Loucy (cell line): ENCODE measurements around the gene LUC7L.
"Not testable (repeated sequence)": the region's sequence is repeated elsewhere in the genome, so short reads cannot be mapped to it uniquely, and the experiment has no call there.

Source experiments
- EZH2phosphoT487 ChIP-seq: fragments of 200-600 bp; IDR thresholded peaks from 2 replicates; pipeline ENCODE4 v1.6.1; 2018; ENCODE audit warnings: antibody characterized with exemption, mild to moderate bottlenecking, moderate library complexity, borderline replicate concordance
- TF ChIP-seq, protein P1 (sequence below): fragments of 200-600 bp; sonication (generic); conservative IDR thresholded peaks from 2 replicates; pipeline ENCODE4 v1.5.1; 2014; ENCODE audit warnings: mild to moderate bottlenecking, antibody characterized with exemption, low read length

DNA sequence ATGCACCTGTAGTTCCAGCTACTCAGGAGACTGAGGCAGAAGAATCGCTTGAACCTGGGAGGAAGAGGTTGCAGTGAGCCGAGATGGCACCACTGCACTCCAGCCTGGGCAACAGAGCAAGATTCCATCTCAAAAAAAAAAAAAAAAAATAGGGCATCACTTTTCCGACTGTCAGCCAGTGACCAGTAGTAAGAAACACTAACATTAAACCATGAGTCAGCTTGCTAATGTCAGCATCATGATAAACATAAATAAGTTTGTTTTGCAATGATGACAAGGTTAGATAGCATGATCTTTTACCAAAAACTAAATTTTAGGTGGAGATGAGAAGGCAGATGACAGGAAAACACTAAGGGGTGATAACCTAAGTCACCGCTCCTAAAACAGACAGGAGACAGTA, 19.9 kb downstream of the LUC7L start:
- TF ChIP-seq, protein P1, sequence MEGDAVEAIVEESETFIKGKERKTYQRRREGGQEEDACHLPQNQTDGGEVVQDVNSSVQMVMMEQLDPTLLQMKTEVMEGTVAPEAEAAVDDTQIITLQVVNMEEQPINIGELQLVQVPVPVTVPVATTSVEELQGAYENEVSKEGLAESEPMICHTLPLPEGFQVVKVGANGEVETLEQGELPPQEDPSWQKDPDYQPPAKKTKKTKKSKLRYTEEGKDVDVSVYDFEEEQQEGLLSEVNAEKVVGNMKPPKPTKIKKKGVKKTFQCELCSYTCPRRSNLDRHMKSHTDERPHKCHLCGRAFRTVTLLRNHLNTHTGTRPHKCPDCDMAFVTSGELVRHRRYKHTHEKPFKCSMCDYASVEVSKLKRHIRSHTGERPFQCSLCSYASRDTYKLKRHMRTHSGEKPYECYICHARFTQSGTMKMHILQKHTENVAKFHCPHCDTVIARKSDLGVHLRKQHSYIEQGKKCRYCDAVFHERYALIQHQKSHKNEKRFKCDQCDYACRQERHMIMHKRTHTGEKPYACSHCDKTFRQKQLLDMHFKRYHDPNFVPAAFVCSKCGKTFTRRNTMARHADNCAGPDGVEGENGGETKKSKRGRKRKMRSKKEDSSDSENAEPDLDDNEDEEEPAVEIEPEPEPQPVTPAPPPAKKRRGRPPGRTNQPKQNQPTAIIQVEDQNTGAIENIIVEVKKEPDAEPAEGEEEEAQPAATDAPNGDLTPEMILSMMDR: not testable (repeated sequence)
- not testable (repeated sequence) for TF ChIP-seq EZH2phosphoT487
